Right lobe of liver (tissue), 6 donors: ENCODE data around the gene EIF1. TPM values are rescaled to one million over a fixed set of nuclear protein-coding genes. Genes with fewer than 3 reads are reported as not detected.

Experiments used
- ATAC-seq, 4 donors: fragments of 200-7000 bp; cut with Tn5 transposase; one replicate each; pipeline ENCODE4 v1.9.1; 2020; ENCODE audit warnings: mild to moderate bottlenecking in 4 of 4, moderate library complexity in 4 of 4
- DNase-seq, 3 donors: peaks; one replicate each; pipeline ENCODE4 v3.0.0-alpha.2; 2020
- H3K27ac ChIP-seq, 3 donors: fragments of 200-600 bp; one replicate each; pipeline ENCODE4 v1.8.0; 2022
- H3K27me3 ChIP-seq, 2 donors: fragments of 200-600 bp; one replicate each; pipeline ENCODE4 v1.8.0; 2022
- H3K36me3 ChIP-seq, 4 donors: fragments of 200-600 bp; sonication (generic) in 1 of 4; one replicate each; pipeline versions ENCODE4 v1.5.1 to v1.8.0; 2017 to 2022; ENCODE audit warnings: control low read depth in 1 of 4
- H3K4me1 ChIP-seq, 4 donors: fragments of 200-600 bp; sonication (generic) in 1 of 4; one replicate each; pipeline versions ENCODE4 v1.5.1 to v1.8.0; 2017 to 2022; ENCODE audit warnings: control low read depth in 1 of 4
- H3K4me3 ChIP-seq, 3 donors: fragments of 200-600 bp; one replicate each; pipeline ENCODE4 v1.8.0; 2022
- H3K9me3 ChIP-seq, 4 donors: fragments of 200-600 bp; sonication (generic) in 1 of 4; one replicate each; pipeline versions ENCODE4 v1.5.1 to v1.8.0; 2017 to 2022; ENCODE audit warnings: control low read depth in 1 of 4
- CTCF ChIP-seq, 4 donors: fragments of 200-600 bp in 3 of 4; fragments of 450-650 bp in 1 of 4; IDR thresholded peaks; one replicate each; pipeline versions ENCODE4 v1.5.1 to v1.8.0; 2016 to 2022; ENCODE audit warnings: antibody characterized with exemption in 4 of 4, mild to moderate bottlenecking in 2 of 4
- POLR2A ChIP-seq: fragments of 450-650 bp; IDR thresholded peaks from one replicate; pipeline ENCODE4 v1.6.1; 2017; ENCODE audit warnings: antibody characterized with exemption, mild to moderate bottlenecking
- WGBS: methylation state at CpG from one replicate; pipeline ENCODE4 v1.1.6; 2018; ENCODE audit warnings: low coverage, low lambda C conversion rate; ENCODE audit not compliant: insufficient coverage; ENCODE audit errors: missing lambda C conversion rate; 5-methylcytosine and 5-hydroxymethylcytosine counted together
- intact Hi-C, 2 donors: fragments of 100-400 bp; cut with DNase I; formaldehyde crosslinking; loops; one replicate each; pipeline versions ENCODE4 v1.11.2 to v1.14.1; 2022
- total RNA-seq, 6 experiments: library from RNA; depleted of rRNA in 2 of 6; stranded (reverse); fragments of >200 nt in 2 of 6; fragmentation: NEBNext Ultra II Directional in 3 of 6; extraction: Animal tissue kit (Norgen Biotek cat#: 25700) in 3 of 6; gene quantifications; one replicate each; pipeline versions ENCODE4 v1.1.0 to v1.2.4, GENCODE V29; 2016 to 2023
- donor health status: DM: no; HTN: yes; CAD: no.
- donor health status: DM: no; HTN: no; CAD: no.
- donor health status: DM: no; HTN: no; CAD: no.
- donor health status: DM: no; HTN: yes; CAD: no.
- donor health status: DM: no; HTN: yes; CAD: no.

EIF1 gene
- total RNA-seq, 6 experiments from 2014 or later, result 284 to 454 (median 404) TPM

- no peak overlapping the region for H3K4me3 ChIP-seq
- DNase-seq (no peak), ATAC-seq (no peak)
- WGBS, result 62% methylated on average over 8 of the region's 13 CpGs
- TF ChIP-seq POLR2A, result no peak
- no peak for TF ChIP-seq CTCF (IDR thresholded peaks at IDR 0.05)
- intact Hi-C loops, result no loop called here
- H3K9me3 ChIP-seq, result no peaks in the 10 kb centered on the region
- no peak overlapping the region for H3K27ac ChIP-seq
- no peaks in the 10 kb centered on the region for H3K36me3 ChIP-seq
- no peaks in the 10 kb centered on the region for H3K4me1 ChIP-seq
- H3K27me3 ChIP-seq, result no peaks in the 10 kb centered on the region
Measured at GRCh38 chr17:41642252-41643156, 46.2 kb upstream of the EIF1 start.

- TF ChIP-seq CTCF (IDR thresholded peaks at IDR 0.05) (no peak), POLR2A (no peak)
- intact Hi-C loops, result no loop called here
- H3K9me3 ChIP-seq, result no peaks in the 10 kb centered on the region
- ATAC-seq, result no peak
- no peaks in the 10 kb centered on the region for H3K27me3 ChIP-seq
- 55% methylated on average over 11 of the region's 15 CpGs for WGBS
- H3K4me3 ChIP-seq, result no peak overlapping the region
- H3K4me1 ChIP-seq, result peaks cover 0 to 12% (median 4%) of the 10 kb centered on the region in 4 donors
- DNase-seq, result no peak
- H3K36me3 ChIP-seq, result no peaks in the 10 kb centered on the region
- H3K27ac ChIP-seq, result no peak overlapping the region
Measured at GRCh38 chr17:41647038-41647813, 41.5 kb upstream of the EIF1 start.

GRCh38 chr17:41647940-41648410 lies 40.7 kb upstream of the EIF1 start:
- no peaks in the 10 kb centered on the region for H3K36me3 ChIP-seq
- H3K4me1 ChIP-seq, result peaks cover 0 to 12% (median 4%) of the 10 kb centered on the region in 4 donors
- TF ChIP-seq POLR2A (no peak), CTCF (IDR thresholded peaks at IDR 0.05) (peak; percentile 95 to 98 (median 96))
- ATAC-seq, result peak; percentile 80 to 91 (median 88)
- no peak overlapping the region for H3K27ac ChIP-seq
- H3K4me3 ChIP-seq, result peak overlapping the region in 2 of 3 donors; percentile 34 to 38
- no peaks in the 10 kb centered on the region for H3K27me3 ChIP-seq
- no peaks in the 10 kb centered on the region for H3K9me3 ChIP-seq
- 8% methylated on average over 7 of the region's 22 CpGs for WGBS
- peak; percentile 88 for DNase-seq
- intact Hi-C loops, result no loop called here

GRCh38 chr17:41648411-41649195 lies 40.1 kb upstream of the EIF1 start:
- no peaks in the 10 kb centered on the region for H3K36me3 ChIP-seq
- TF ChIP-seq CTCF (IDR thresholded peaks at IDR 0.05) (peak; percentile 92 to 96 (median 94)), POLR2A (no peak)
- DNase-seq (peak; percentile 86 to 87 (median 86)), ATAC-seq (peak; percentile 92 to 96 (median 94))
- H3K27ac ChIP-seq, result no peak overlapping the region
- peak overlapping the region; percentile 28 to 38 (median 34) for H3K4me3 ChIP-seq
- no peaks in the 10 kb centered on the region for H3K27me3 ChIP-seq
- under 1% methylated on average over 24 of the region's 39 CpGs for WGBS
- H3K4me1 ChIP-seq, result peaks cover 0 to 12% (median 4%) of the 10 kb centered on the region in 4 donors
- intact Hi-C loops, result no loop called here
- no peaks in the 10 kb centered on the region for H3K9me3 ChIP-seq
